Measurements from ENCODE around the gene USP36. TPM values are rescaled to one million over a fixed set of nuclear protein-coding genes. Genes with fewer than 3 reads are reported as not detected.
"Not testable (repeated sequence)": the region's sequence is repeated elsewhere in the genome, so short reads cannot be mapped to it uniquely, and the experiment has no call there.

Gene USP36
- total RNA-seq, 1 donor from 2014 or later = 54.1 TPM

GRCh38 chr17:78868391-78868790, 27.8 kb upstream of the USP36 start:
- Mint-ChIP-seq H3K4me3 (ENCODE audit: low read depth) (no peak overlapping the region), H3K4me1 (ENCODE audit: low read depth) (no peaks in the 10 kb centered on the region), H3K36me3 (ENCODE audit: insufficient read depth) (peaks cover 13% of the 10 kb centered on the region), H3K27ac (no peak overlapping the region), H3K9me3 (ENCODE audit: low read depth) (no peaks in the 10 kb centered on the region), H3K27me3 (no peaks in the 10 kb centered on the region)
- no peak for DNase-seq (ENCODE audit: low spot score, unreplicated experiment)
- no peak for TF ChIP-seq CTCF (IDR thresholded peaks at IDR 0.05; ENCODE audit: unreplicated experiment)

- H3K36me3 Mint-ChIP-seq (ENCODE audit: insufficient read depth) = peaks cover 15% of the 10 kb centered on the region
- not testable (repeated sequence) for DNase-seq (ENCODE audit: low spot score, unreplicated experiment); H3K27me3 Mint-ChIP-seq; H3K4me3 Mint-ChIP-seq (ENCODE audit: low read depth); H3K27ac Mint-ChIP-seq; H3K4me1 Mint-ChIP-seq (ENCODE audit: low read depth); H3K9me3 Mint-ChIP-seq (ENCODE audit: low read depth)
Observed at GRCh38 chr17:78867046-78867445, 26.4 kb upstream of the USP36 start.

GRCh38 chr17:78865682-78866390, 25.2 kb upstream of the USP36 start:
- H3K4me1 Mint-ChIP-seq (ENCODE audit: low read depth) = no peaks in the 10 kb centered on the region
- no peak overlapping the region for H3K27ac Mint-ChIP-seq
- H3K4me3 Mint-ChIP-seq (ENCODE audit: low read depth) = no peak overlapping the region
- peak; percentile 74 for DNase-seq (ENCODE audit: low spot score, unreplicated experiment)
- H3K27me3 Mint-ChIP-seq = no peaks in the 10 kb centered on the region
- peaks cover 18% of the 10 kb centered on the region for H3K36me3 Mint-ChIP-seq (ENCODE audit: insufficient read depth)
- H3K9me3 Mint-ChIP-seq (ENCODE audit: low read depth) = no peaks in the 10 kb centered on the region
- peak; percentile 87 for TF ChIP-seq CTCF (IDR thresholded peaks at IDR 0.05; ENCODE audit: unreplicated experiment)

- DNase-seq (ENCODE audit: low spot score, unreplicated experiment) = no peak
- Mint-ChIP-seq H3K27me3 (no peaks in the 10 kb centered on the region), H3K4me1 (ENCODE audit: low read depth) (no peaks in the 10 kb centered on the region), H3K9me3 (ENCODE audit: low read depth) (no peaks in the 10 kb centered on the region), H3K4me3 (ENCODE audit: low read depth) (no peak overlapping the region), H3K27ac (no peak overlapping the region), H3K36me3 (ENCODE audit: insufficient read depth) (peaks cover 11% of the 10 kb centered on the region)
- no peak for TF ChIP-seq CTCF (IDR thresholded peaks at IDR 0.05; ENCODE audit: unreplicated experiment)
Observed at GRCh38 chr17:78864117-78864516, 23.5 kb upstream of the USP36 start.

- no peak for DNase-seq (ENCODE audit: low spot score, unreplicated experiment)
- Mint-ChIP-seq H3K36me3 (ENCODE audit: insufficient read depth) (peaks cover 11% of the 10 kb centered on the region), H3K27ac (peak overlapping the region; percentile 21), H3K9me3 (ENCODE audit: low read depth) (no peaks in the 10 kb centered on the region), H3K4me3 (ENCODE audit: low read depth) (no peak overlapping the region), H3K4me1 (ENCODE audit: low read depth) (no peaks in the 10 kb centered on the region), H3K27me3 (no peaks in the 10 kb centered on the region)
- no peak for TF ChIP-seq CTCF (IDR thresholded peaks at IDR 0.05; ENCODE audit: unreplicated experiment)
Observed at GRCh38 chr17:78862073-78863023, 21.7 kb upstream of the USP36 start.
